ENCODE measurements around the gene TLR9. TPM values are rescaled to one million over a fixed set of nuclear protein-coding genes. Genes with fewer than 3 reads are reported as not detected.
"Not testable (repeated sequence)": the region's sequence is repeated elsewhere in the genome, so short reads cannot be mapped to it uniquely, and the experiment has no call there.

The TLR9 gene
- total RNA-seq: under 1 TPM in 8 of 10 donors, not detected in 2; 0.12 to 0.46 (median 0.30) TPM
- under 1 TPM in 1 of 2 donors, not detected in 1; 0.06 TPM for polyA plus RNA-seq
- long read RNA-seq, donor 1: 0 reads
- long read RNA-seq, donor 2: 0 reads
- long read RNA-seq, donor 3: 0 reads

- no peaks in the 10 kb centered on the region for H3K9me3 ChIP-seq
- H3K4me3 ChIP-seq: no peak within 1 kb of the TSS
- peaks cover 0 to 39% (median 30%) of the 10 kb centered on the region in 9 donors for H3K36me3 ChIP-seq
- intact Hi-C loops (cut with DNase I): no loop called here
- peak within 1 kb of the TSS in 1 of 10 donors; percentile 20 for H3K27ac ChIP-seq
- no peak for TF ChIP-seq CTCF (IDR thresholded peaks at IDR 0.05)
- H3K27me3 ChIP-seq: no peaks in the 10 kb centered on the region
- DNase-seq (no peak), ATAC-seq (no peak)
- peaks cover 0 to 27% (median 14%) of the 10 kb centered on the region in 9 donors for H3K4me1 ChIP-seq
- 67 to 73% methylated on average over 9 of the region's 9 CpGs for WGBS, 2 donors
Measured at GRCh38 chr3:52225452-52226228, at the start of gene TLR9. Gene TLR9, minus strand, starts transcription at chr3:52225645. Its CDS starts 116 bp downstream, at chr3:52225529.

- intact Hi-C loops (cut with DNase I): loop anchor here in 8 of 10 donors (5.0 kb wide), 4 partner anchors 32 to 122 kb away; partner anchors contain the start of genes TWF2 (in 5 of the 8) and POC1A (in 1 of the 8)
- not testable (repeated sequence) for ATAC-seq, H3K27me3 ChIP-seq, DNase-seq, H3K9me3 ChIP-seq
- peaks cover 3 to 86% (median 85%) of the 10 kb centered on the region in 9 donors for H3K4me1 ChIP-seq
- peaks cover 0 to 52% (median under 1%) of the 10 kb centered on the region in 9 donors for H3K36me3 ChIP-seq
- H3K4me3 ChIP-seq: peak overlapping the region in 2 of 10 donors; percentile 62 to 92
- WGBS, 2 donors: 90 to 93% methylated on average over 18 of the region's 18 CpGs
- peak overlapping the region in 2 of 10 donors; percentile 99 to 100 for H3K27ac ChIP-seq
Measured at GRCh38 chr3:52274781-52275180, 49.3 kb upstream of the TLR9 start.

GRCh38 chr3:52272831-52273230, 47.4 kb upstream of the TLR9 start:
- Histone ChIP-seq H3K9me3 (no peaks in the 10 kb centered on the region), H3K36me3 (peaks cover 0 to 71% (median 20%) of the 10 kb centered on the region in 9 donors), H3K4me1 (peaks cover 0 to 95% (median 90%) of the 10 kb centered on the region in 9 donors), H3K27me3 (no peaks in the 10 kb centered on the region), H3K27ac (peak overlapping the region in 2 of 10 donors; percentile 38 to 89), H3K4me3 (no peak overlapping the region)
- intact Hi-C loops (cut with DNase I): loop anchor here in 1 of 10 donors (5.0 kb wide), 1 partner anchor 36 kb away; the partner anchor contains the start of gene TWF2
- 60 to 87% methylated on average over 3 of the region's 3 CpGs for WGBS, 2 donors
- DNase-seq (no peak), ATAC-seq (no peak)
- TF ChIP-seq CTCF (IDR thresholded peaks at IDR 0.05): no peak

- ATAC-seq, H3K27me3 ChIP-seq, H3K4me3 ChIP-seq, H3K9me3 ChIP-seq, DNase-seq: not testable (repeated sequence)
- peaks cover 0 to 98% (median 93%) of the 10 kb centered on the region in 9 donors for H3K4me1 ChIP-seq
- intact Hi-C loops (cut with DNase I): loop anchor here in 1 of 10 donors (5.0 kb wide), 1 partner anchor 35 kb away; the partner anchor contains the start of gene TWF2
- peak overlapping the region in 3 of 10 donors; percentile 38 to 89 (median 45) for H3K27ac ChIP-seq
- 94 to 95% methylated on average over 9 of the region's 9 CpGs for WGBS, 2 donors
- peaks cover 0 to 78% (median 25%) of the 10 kb centered on the region in 9 donors for H3K36me3 ChIP-seq
Measured at GRCh38 chr3:52272172-52272571, 46.7 kb upstream of the TLR9 start.

GRCh38 chr3:52270252-52270754, 44.9 kb upstream of the TLR9 start:
- Histone ChIP-seq H3K27me3 (no peaks in the 10 kb centered on the region), H3K36me3 (peaks cover 0 to 92% (median 43%) of the 10 kb centered on the region in 9 donors), H3K4me3 (peak overlapping the region in 1 of 10 donors; percentile 8), H3K9me3 (no peaks in the 10 kb centered on the region), H3K4me1 (peaks cover 0 to 82% (median 74%) of the 10 kb centered on the region in 9 donors), H3K27ac (peak overlapping the region in 8 of 10 donors; percentile 37 to 89 (median 52))
- TF ChIP-seq CTCF (IDR thresholded peaks at IDR 0.05): no peak
- intact Hi-C loops (cut with DNase I): loop anchor here in 1 of 10 donors (5.0 kb wide), 1 partner anchor 33 kb away; the partner anchor contains the start of gene TWF2
- ATAC-seq (peak in 7 of 8 donors; percentile 24 to 71 (median 52)), DNase-seq (no peak)
- WGBS, 2 donors: 34 to 41% methylated on average over 9 of the region's 9 CpGs
